Measurements from ENCODE around the gene ROR1.

The ROR1 gene

DNA sequence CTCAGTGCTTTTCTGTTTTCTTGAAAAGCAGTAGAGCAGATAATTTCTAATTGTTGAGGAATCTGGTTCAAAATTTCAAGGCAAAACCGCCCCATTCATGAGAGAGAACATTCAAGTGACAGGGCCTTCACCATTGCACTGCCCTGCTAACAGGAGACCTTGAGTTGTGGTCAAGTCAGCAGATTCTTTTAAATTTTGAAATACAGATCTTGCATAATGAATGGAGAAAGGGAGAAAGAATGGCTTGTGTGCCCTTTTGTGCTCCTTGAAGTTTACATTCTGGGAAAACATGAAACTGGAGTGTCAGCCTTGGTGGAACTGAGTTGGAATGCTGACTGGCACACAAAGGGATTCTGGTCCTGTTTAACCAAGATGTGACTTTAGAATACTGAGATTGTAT is 265.1 kb downstream of the ROR1 start:
- no peak for DNase-seq

DNA sequence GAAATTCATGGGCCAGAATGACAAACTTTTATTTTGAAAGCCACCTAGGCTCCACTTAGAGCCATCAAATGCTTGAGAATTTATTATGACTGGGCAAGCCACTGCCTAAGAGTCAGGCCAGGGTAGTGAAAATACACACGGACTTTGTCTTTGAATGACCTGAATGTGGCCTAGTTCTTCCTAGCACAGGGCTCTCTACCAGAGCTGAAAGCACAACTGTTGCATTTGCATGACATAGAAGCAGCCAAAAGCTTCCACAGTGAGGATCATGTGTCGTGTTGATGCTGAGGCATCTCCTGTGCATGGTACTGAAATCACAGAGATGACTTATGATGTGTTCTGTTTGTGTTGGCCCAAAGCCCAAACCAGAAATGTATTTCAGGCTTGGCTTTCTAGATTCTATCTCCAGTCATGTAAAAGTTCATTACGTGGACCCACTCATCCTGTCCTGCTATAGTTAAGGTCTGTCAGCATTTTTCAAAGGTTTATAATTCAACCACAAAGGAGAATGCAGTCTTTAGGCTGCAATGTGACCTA is 265.6 kb downstream of the ROR1 start:
- no peak for DNase-seq

DNA sequence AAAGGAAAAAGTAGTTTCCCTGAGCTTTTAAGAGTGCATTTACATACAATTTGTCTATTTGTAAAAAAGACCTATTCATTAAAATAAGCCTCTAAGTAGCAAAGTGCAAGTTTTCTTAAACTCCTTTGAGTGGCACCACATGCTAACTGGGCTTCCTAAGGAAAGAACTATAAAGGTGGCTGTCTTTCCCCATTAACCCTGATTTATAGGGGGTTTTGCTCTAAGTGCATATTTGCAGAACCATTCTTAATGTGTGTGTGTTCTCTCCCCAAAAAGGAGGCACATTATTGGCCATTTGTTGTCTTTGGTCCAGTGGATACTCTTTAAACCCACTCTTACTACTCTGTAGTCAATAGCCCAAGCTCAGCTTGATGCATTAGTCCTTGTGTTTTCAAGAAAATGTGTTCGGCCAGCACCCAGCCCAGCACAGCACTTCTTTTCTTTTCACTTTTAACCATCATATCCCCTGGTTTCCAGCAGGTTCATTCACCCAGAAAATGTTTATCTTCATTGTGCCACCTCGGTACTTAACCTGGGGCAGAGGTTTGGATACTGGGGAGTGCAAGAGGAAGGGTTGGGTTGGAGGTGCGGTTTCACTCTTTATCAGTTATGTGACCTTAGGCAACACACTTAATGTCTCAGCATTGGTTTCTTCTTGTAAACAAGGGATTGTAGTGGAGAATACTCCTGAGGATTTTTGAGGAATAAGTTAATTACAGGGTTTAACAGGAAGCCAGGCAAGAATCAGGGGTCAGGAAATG is 267.7 kb downstream of the ROR1 start:
- no peak for DNase-seq

DNA sequence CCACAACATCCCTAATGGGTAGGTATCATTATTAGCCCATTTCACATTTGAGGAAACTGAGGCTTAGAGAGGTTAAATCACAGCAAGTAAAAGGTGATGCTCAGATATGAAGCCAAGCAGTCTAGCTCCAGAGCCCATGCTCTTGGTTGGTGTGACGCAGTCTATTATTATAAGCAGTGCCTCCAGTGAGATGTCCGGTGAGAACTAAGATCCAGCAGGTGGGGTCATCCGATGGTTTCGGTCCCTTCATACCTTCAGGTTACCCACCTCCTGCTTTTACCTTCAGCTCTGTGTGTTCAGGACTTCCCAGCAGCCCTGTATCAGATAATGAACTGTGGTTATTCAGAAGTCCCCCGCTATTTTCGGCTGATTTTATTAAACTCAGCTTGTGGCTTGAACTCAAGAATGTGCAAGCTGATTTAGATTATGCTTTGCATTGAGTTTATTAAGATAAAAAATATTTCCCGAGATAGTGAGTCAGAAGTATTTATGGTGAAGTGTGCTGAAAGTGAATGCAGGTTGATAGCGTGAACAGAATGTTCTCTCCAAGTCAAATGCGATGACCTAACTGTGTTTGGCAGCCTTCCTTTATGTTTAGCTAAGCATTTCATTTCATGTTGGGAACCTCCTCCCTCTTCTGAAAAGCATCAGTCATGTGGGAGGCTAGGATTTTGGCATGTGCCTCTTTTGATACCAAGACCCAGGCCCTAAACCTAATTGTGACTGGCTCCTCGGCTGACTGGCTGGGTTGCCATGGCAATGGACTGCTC is 268.7 kb downstream of the ROR1 start:
- DNase-seq, result no peak

DNA sequence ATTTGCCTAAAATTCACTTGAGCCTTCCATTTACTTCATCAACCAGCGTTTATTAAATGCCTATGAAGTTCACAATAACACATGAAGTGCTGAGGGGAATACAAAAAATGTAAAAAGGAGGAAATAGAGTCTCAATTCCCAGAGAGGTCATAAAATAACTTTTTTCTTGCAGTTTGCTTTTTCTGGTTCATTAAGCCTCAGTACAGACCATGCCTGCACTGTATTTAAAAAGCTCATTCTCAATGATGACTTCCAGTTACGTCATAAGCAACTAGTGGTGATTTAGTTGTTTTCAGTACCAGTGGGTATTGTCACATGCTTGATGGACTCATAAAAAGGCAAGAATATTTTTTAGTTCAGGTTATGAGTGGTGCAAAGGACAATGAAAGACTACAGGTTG is 269.5 kb downstream of the ROR1 start:
- no peak for DNase-seq

DNA sequence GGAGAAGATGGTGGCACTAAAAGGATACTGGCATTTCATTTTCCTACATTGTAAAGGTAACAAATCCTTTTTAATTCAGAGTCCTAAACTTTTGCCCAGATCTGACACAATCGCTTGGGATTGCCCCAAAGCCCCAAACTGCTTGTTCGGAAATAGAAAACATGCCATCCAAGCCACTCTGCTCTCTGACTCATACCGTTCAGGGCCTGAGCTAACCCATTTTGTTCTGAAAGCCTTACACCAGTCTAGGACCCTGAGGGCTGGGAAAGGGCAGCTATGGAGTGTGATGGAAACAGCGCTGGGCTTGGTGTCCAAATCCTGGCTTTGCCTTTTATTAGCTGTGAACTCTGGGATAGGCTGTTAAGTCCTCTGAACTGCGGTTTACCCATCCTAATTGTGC is 270.2 kb downstream of the ROR1 start:
- no peak for DNase-seq

DNA sequence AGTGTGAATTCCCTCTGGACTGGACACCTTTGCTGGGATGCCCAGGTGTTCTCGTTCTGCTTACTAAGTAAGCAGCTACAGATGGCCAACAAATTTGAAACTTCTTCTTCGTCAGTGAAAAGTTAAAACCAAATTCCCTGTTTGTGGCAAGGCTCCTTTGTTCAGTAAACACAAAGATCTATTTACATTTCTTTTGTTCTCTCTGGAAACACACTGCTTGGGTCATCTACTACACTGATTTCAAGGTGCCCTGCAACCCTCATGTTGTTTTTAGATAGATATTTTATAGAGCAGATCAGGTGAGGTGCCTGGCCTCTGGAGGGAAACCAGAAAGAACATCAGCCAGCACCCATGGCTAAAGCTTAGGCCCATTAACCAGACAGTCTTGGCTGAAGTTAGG is 272.4 kb downstream of the ROR1 start:
- no peak for DNase-seq

DNA sequence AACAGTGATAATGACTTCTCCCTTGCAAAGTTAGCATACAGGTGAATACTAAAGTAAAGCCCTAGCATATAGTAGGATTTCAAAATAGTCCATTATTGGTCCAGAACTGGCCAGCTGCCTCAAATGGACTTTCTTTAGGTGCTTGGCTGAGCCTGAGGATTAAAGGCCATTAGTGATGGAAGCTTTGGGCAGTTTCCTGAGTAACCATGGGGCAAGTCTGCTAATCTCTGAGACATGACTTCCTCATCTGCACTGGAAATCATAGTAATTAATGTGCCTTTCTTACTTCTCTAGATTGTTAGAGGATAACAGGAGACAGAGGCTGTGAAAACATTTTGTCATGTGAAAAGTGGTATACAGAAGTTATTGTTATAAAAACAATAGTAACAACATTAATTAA is 273.1 kb downstream of the ROR1 start:
- DNase-seq, result no peak

DNA sequence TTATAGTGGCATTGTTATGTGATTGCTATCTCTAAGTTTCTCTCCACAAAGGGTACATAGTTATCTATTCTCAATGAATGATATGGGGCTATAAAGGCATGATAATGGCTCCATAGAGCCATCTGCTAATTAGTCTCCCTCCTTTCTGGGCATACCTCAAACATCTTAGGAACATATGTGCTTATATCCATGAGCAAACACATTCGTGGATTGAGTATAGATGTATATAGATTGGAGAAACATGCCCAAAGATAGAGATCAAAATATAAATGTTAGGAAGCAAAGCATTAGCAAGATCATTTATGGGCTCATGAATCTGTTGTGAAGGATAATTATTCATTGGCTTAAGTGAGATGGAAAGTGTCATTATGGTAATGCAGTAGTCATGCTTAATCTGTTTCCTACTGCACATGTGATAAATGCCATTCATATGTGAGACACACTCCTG is 273.8 kb downstream of the ROR1 start:
- no peak for DNase-seq

DNA sequence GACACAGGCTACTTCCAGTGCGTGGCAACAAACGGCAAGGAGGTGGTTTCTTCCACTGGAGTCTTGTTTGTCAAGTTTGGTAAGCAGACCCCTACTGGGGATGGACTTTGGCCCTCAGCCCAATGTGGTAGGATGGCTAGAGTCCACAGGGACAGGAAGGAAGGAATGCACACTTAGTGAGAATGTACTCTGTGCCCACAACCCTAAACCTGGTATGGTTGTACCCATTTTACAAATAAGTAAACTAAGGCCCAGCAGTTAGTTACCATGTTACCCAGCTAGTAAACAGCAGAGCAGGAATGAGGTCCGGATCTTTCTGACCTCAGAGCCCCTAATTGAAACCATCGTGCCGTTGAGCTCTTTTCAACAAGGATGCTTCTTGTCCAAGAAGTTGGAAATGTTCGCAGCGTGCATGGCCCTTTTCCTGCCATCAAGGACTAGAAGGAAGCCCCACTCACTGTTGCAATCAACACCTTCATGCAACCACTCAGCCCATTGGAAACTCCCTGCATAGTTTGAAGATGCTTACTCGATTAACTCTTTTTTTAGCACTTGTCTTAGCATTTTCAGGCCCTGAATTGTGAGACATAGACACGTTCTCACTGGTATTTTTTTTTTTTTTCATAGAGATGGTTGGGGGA is 276.2 kb downstream of the ROR1 start:
- no peak for DNase-seq

DNA sequence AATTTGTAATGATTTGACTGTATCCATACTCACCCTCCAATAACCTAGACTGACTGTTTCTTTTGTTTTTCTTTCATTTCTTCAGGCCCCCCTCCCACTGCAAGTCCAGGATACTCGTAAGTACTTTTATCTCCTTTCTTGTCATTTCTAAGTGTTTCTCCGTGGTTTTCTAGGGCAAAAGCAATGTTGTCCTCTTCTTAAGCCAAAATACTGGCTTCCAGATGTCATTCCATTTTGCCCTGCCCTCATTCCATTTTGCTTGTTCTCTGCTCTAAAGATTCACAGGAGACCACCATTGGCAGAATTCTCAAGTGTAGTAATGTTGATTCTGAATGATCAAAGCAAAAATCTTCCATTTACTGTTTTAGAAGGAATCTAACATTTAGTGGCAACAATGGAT is 276.8 kb downstream of the ROR1 start:
- no peak for DNase-seq

DNA sequence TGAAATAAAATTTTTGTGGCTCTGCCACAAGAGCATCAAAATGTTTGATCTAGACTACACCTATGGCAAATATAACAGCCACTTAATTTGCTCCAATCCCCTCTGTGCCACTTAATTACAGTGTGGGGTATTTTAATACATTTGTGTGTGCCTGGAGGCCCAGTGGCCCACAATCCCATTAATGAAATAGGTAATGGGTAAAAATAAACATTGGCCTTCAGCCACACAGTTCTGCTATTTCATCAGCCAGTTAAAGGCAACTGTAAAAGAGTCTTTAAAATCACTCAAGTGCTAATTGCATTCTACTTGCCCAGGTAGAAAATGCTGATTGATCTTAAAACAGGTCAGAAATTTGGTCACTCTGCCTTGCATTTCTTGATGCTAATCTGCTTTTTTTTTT is 278.0 kb downstream of the ROR1 start:
- DNase-seq, result no peak

DNA sequence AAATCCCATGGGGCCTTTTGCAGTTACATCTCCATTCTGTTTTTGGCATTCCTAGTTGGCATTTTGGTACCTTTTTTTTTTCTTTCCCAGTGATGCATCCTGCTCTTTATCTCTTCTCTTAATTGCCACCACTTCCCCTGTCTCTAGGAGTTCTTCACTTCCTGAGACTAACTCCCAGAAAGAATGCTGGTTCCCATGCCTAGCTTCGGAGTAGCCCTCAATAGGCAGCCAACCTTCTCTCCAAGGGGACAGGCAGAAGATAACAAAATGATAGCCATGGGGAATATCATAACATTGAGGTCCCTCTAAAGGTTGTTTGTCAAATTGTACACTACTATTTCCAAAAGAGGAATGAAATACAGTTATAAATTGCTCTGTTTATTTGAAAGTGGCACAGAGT is 279.0 kb downstream of the ROR1 start:
- no peak for DNase-seq

DNA sequence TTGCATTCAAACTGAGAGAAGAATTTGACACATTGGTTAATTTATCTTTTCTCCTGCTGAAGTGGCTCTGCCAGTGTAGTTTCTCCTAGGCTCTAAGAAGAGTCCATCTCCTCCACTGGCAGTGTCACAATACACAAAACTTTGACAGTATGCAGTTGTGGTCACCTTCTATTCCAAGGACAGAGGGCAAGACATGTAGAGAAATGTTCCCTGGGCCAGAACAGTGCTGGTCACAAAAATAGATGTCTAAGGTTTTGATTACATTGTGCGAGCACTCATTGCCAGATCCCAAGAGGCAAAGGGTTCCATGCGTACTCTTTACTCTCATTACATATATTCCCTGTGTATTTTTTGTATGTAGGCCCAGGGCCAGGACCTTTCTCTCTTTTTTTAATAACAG is 281.5 kb downstream of the ROR1 start:
- DNase-seq, result no peak

DNA sequence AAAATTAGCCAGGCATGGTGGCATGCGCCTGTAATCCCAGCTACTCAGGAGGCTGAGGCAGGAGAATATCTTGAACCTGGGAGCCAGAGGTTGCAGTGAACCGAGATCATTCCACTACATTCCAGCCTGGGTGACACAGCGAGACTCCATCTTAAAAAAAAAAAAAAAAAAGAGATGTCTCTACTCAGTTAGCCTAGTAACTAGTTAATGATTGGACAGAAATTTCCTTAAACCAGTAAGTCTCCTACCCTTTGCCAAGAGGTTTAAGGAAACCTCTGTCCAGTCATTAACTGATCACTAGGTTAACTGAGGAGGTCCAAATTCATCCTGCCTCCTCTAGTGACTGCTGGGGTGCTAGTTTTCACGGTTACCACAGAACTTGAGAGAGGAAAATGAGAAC is 285.7 kb downstream of the ROR1 start:
- no peak for DNase-seq

DNA sequence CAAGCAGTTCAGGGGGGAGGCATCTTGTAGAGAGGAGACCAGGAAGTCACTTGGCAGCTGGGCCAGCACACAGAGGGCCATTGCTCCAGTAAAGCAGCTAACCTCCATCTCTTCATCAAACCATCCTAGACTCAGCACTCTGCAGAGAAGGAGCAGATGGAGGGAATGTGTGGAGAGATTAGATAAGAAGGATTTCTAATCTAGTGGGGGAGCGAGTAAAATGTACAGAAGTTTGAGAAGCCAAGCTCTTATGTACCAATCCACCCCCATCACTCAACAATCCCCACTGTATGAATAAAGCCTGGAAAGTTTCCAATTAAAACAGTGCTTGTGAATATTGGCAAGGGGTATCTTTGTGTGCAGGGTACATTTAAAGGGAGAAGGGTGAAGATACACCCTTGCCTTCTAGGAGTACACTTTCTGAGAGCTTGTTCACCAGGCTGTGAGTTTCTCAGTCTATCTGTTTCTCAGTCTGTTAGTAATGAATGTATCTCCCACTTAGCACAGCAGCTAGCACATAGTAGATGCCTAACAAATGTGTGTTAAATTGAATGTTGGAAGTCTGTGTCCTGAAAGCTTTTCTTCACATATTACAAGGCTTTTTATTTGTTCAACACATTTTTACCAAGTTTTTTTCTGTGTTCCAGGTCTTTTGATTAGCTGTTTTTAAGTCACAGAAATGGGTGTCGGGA is 286.9 kb downstream of the ROR1 start:
- DNase-seq, result peak; percentile 8

DNA sequence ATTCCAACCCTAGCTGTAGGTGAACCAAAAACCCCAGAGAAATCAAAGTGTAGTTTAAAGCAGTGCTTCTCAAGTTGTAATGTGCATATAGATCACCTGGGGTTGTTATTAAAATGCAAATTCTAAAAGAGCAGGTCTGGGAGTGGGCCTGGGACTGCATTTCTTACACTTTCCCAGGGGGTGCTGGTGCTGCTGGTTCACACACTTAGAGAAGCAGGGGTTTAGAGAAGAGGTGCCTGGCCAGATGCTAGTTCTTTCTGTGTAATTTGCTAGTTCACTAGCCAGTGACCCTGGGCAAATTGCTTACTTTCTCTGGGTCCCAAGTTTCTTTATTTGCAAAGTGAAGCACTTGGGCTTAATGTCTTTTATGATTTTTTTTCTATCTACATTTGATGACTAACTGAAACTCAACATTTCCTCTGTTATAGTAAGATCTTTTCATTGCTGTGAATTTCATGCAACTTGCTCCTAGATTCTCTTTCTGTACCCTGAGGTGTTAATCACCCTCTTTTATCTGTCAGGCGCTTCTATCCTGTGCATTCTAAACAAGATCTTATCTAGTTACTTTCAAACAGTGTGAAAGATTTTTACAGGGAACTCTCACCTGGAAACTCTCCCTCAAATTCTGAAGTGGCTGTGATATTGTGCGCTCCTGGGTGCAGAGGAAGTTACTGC is 287.8 kb downstream of the ROR1 start:
- DNase-seq, result no peak

DNA sequence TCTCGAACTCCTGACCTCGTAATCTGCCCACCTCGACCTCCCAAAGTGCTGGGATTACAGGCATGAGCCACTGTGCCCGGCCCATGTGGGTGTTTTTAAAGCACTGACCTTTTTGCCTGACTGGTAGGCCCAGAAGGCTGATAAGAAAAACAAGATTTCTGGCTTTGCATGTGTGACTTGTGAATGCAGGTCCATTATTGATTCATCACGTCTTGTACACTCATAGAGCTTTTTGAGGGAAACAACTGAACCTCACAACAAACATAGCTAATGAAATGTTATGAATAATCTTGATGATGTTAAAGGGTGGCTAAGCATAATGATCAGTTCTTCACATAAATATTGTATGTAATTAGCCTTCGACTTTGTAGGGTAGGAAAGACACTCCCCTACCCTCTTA is 288.7 kb downstream of the ROR1 start:
- no peak for DNase-seq

DNA sequence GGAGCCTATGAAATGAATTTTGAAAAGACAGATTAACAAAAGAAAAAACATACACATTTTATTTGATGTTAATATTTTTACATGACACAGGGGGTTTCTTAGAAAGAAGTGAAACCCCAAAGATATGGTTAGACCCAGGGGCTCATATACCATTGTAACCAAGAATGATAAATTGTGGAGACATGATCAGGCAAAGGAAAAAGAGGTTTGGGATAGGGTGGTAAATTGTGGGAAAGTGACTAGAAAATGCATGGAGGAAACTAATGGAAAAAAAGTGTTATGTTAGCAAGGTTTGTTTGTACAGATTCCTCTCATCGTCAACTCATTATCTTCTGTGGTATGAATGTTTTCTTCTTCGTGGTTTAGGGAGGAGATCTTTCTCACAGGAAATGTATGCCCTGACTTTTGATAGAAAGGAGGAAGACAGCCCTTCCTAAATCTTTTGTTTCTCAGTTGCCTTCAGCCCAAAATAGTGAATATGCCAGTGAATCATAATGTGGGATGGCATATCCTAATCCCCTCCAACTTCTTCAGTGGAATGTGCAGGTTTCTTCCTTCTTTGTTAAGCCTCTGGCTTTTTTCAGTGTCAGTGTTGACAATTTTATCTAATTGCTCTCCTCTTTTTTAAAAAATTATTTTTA is 289.2 kb downstream of the ROR1 start:
- no peak for DNase-seq

DNA sequence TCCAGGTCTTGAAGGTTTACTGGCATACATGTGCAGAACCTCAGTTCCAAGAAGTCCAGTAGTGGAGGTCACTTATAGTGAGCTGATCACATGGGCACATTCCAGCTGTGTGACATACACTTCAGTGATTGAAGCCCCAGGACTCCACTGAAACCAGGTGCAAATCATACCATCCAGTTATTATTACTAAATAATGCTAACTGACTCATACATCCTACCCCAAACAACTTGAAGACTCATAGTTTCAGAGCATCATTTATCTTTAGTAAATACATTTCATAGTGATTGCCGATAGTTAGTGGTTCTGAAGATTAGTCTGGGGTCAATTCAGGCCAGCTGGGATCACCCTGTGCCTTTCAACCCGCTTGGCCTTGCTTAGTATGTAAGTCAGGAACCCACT is 291.8 kb downstream of the ROR1 start:
- no peak for DNase-seq

DNA sequence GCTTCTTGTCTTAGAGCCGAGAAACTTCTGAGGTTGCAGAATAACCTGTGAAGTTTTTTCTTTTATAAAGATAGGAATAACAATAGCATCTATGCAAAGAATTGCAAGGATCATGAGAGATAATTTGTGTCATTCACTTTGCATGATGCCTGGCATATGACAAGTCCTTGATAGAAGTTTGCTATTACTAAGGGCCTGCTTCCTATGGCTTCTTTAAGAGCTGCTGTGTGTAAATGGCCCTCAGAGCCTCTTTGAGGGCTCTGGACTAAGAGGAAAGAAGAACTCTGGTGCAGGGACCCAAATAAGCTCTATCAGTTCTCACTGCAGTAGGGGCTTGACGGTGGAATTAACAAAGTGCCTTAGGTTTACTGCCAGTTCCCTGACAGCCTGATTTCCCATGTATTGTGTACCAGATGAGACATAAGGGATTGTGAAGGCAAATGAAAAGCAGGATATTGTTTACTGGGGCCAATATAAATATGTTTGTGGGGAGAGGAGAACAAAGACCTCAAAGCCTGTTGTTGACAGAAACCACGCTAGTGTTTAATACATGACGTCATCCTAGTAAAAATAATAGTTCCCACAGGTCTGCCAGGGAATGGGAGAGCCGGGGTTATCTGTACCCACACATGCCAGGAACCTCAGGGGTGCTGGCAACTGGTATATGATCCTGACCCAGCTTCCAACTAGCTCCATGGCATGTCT is 298.4 kb downstream of the ROR1 start:
- DNase-seq, result peak; percentile 32

All from COR-L47 (cell line).